GM13977 (cell line): ENCODE measurements around the gene ZNF200.
A peak's percentile ranks its signal among the peaks of the same experiment; 100 is the strongest.

ENCODE experiments used
- DNase-seq: peaks from one replicate; pipeline ENCODE4 v3.0.0; 2012; ENCODE audit warnings: low spot score
- CTCF ChIP-seq: IDR thresholded peaks from 2 replicates; pipeline ENCODE4 v1.5.1; 2012; ENCODE audit warnings: mild to moderate bottlenecking, control low read depth; ENCODE audit not compliant: insufficient read depth; ENCODE audit errors: extremely low read depth, missing control alignments
- in situ Hi-C: fragments of 300-500 bp; cut with MboI; formaldehyde crosslinking; loops from one replicate; pipeline ENCODE4 v1.12.0; 2022; ENCODE audit warnings: low sequenced_read_pairs, low pct_unique_long_range_greater_than_20kb, mixed read lengths, inconsistent platforms; ENCODE audit not compliant: unreplicated experiment

ZNF200 gene

GRCh38 chr16:3264137-3265036 is 29.4 kb upstream of the ZNF200 start:
- peak; percentile 98 for DNase-seq
- in situ Hi-C loops, result no loop called here
- TF ChIP-seq CTCF, result peak; percentile 47

- in situ Hi-C loops, result no loop called here
- TF ChIP-seq CTCF, result no peak
- no peak for DNase-seq
Measured at GRCh38 chr16:3262517-3262916, 27.6 kb upstream of the ZNF200 start.

- DNase-seq, result no peak
- in situ Hi-C loops, result no loop called here
- TF ChIP-seq CTCF, result no peak
Measured at GRCh38 chr16:3259836-3260235, 24.9 kb upstream of the ZNF200 start.

GRCh38 chr16:3256866-3257465 is 22.0 kb upstream of the ZNF200 start:
- DNase-seq, result no peak
- no peak for TF ChIP-seq CTCF
- in situ Hi-C loops, result no loop called here

GRCh38 chr16:3256146-3256865 is 21.3 kb upstream of the ZNF200 start, which contains the start of gene MEFV:
MEFV (minus strand) TSS chr16:3256633; CDS start chr16:3256587, 46 bp downstream.
- no peak for DNase-seq
- in situ Hi-C loops, result no loop called here
- TF ChIP-seq CTCF, result no peak

- in situ Hi-C loops, result no loop called here
- no peak for TF ChIP-seq CTCF
- DNase-seq, result no peak
Measured at GRCh38 chr16:3254309-3254708, 19.4 kb upstream of the ZNF200 start.
